SK-N-SH (cell line): ENCODE results near the gene CFAP74. TPM values are rescaled to one million over a fixed set of nuclear protein-coding genes. Genes with fewer than 3 reads are reported as not detected.

Experiments used
- CTCF ChIA-PET: fragments of 300-600, 350-600 bp; formaldehyde crosslinking; extraction: SDS; loops from one replicate; lab custom pipeline; 2021; lab: Yijun Ruan, JAX
- POLR2A ChIA-PET: fragments of 350-600 bp; sonication (Branson Sonifier 250); formaldehyde crosslinking; extraction: SDS; loops from one replicate; lab custom pipeline; 2020; ENCODE audit warnings: antibody characterized with exemption, inconsistent platforms; lab: Yijun Ruan, JAX
- DNase-seq: peaks from one replicate; pipeline ENCODE4 v3.0.0; 2012
- H2AFZ ChIP-seq: fragments of 200-600 bp; sonication (generic); 2 replicates; pipeline ENCODE4 v1.8.1; 2016; ENCODE audit warnings: antibody characterized with exemption, mild to moderate bottlenecking, low read depth
- H3F3A ChIP-seq: fragments of 200-600 bp; sonication (generic); replicated peaks from 2 replicates; pipeline ENCODE3; 2016; ENCODE audit warnings: antibody characterized with exemption, mild to moderate bottlenecking; ENCODE audit not compliant: insufficient read depth
- H3K27ac ChIP-seq, 2 experiments: fragments of 200-500 bp in 1 of 2; fragments of 200-600 bp in 1 of 2; sonication (Bioruptor generic) in 1 of 2; sonication (generic), shearing (Covaris generic) in 1 of 2; 2 replicates each; pipeline versions ENCODE4 v1.5.1 to v1.6.1; 2014 to 2016; ENCODE audit warnings: low read depth in 2 of 2, inconsistent platforms in 1 of 2, low read length in 1 of 2, mild to moderate bottlenecking in 1 of 2, mixed read lengths in 1 of 2
- H3K27me3 ChIP-seq: fragments of 200-600 bp; sonication (generic), shearing (Covaris generic); 2 replicates; pipeline ENCODE4 v1.6.1; 2016; ENCODE audit warnings: mixed run types; ENCODE audit not compliant: insufficient read depth
- H3K36me3 ChIP-seq, 2 experiments: fragments of 200-500 bp in 1 of 2; fragments of 200-600 bp in 1 of 2; sonication (Bioruptor generic) in 1 of 2; sonication (generic) in 1 of 2; replicated peaks in 1 of 2; 2 replicates each; pipeline versions ENCODE3 to v1.5.1; 2014 to 2016; ENCODE audit warnings: low read length in 1 of 2, mild to moderate bottlenecking in 1 of 2; ENCODE audit not compliant: insufficient read depth in 2 of 2, control insufficient read depth in 1 of 2
- H3K4me1 ChIP-seq, 2 experiments: fragments of 200-500 bp in 1 of 2; fragments of 200-600 bp in 1 of 2; sonication (Bioruptor generic) in 1 of 2; sonication (generic), shearing (Covaris generic) in 1 of 2; 2 replicates each; pipeline versions ENCODE4 v1.5.1 to v1.6.1; 2014 to 2016; ENCODE audit warnings: low read depth in 1 of 2, low read length in 1 of 2, mixed run types in 1 of 2; ENCODE audit not compliant: insufficient read depth in 2 of 2, control insufficient read depth in 1 of 2
- H3K4me2 ChIP-seq: fragments of 200-600 bp; sonication (generic), shearing (Covaris generic); 2 replicates; pipeline ENCODE4 v1.6.1; 2017; ENCODE audit warnings: mixed run types
- H3K4me3 ChIP-seq, 2 experiments: fragments of 200-500 bp in 1 of 2; fragments of 200-600 bp in 1 of 2; sonication (Bioruptor generic) in 1 of 2; sonication (generic), shearing (Covaris generic) in 1 of 2; 2 replicates each; pipeline versions ENCODE4 v1.5.1 to v1.8.1; 2014 to 2016; ENCODE audit warnings: low read depth in 2 of 2, inconsistent platforms in 1 of 2, low read length in 1 of 2, mild to moderate bottlenecking in 1 of 2, mixed read lengths in 1 of 2, moderate library complexity in 1 of 2
- H3K79me2 ChIP-seq: fragments of 200-600 bp; sonication (generic); 2 replicates; pipeline ENCODE4 v1.8.1; 2017; ENCODE audit warnings: mild to moderate bottlenecking; ENCODE audit not compliant: insufficient read depth
- H3K9ac ChIP-seq: fragments of 200-600 bp; sonication (generic); 2 replicates; pipeline ENCODE4 v1.6.1; 2017; ENCODE audit warnings: mixed run types
- H3K9me2 ChIP-seq: fragments of 200-600 bp; sonication (generic); 2 replicates; pipeline ENCODE4 v1.6.1; 2017; ENCODE audit warnings: mixed run types
- H3K9me3 ChIP-seq: fragments of 200-600 bp; sonication (generic); 2 replicates; pipeline ENCODE4 v1.6.1; 2017; ENCODE audit warnings: mixed run types, mild to moderate bottlenecking, moderate library complexity
- H4K20me1 ChIP-seq: fragments of 200-600 bp; sonication (generic); 2 replicates; pipeline ENCODE4 v1.6.1; 2017; ENCODE audit warnings: mild to moderate bottlenecking, mixed run types; ENCODE audit not compliant: insufficient read depth
- CHD2 ChIP-seq: fragments of 150-350 bp; IDR thresholded peaks from 2 replicates; pipeline ENCODE4 v1.6.1; 2018; ENCODE audit warnings: low read length; ENCODE audit not compliant: partially characterized antibody
- FOSL2 ChIP-seq: IDR thresholded peaks from 2 replicates; pipeline ENCODE4 v1.4.0; 2012; ENCODE audit warnings: low read depth, mild to moderate bottlenecking, moderate library complexity, borderline replicate concordance
- FOXM1 ChIP-seq: IDR thresholded peaks from 2 replicates; pipeline ENCODE4 v1.4.0; 2012; ENCODE audit warnings: low read depth, mild to moderate bottlenecking
- GATA2 ChIP-seq: sonication (generic); formaldehyde crosslinking; IDR thresholded peaks from 2 replicates; pipeline ENCODE4 v1.5.0; 2020; ENCODE audit warnings: mild to moderate bottlenecking, missing genetic modification reagents
- JUND ChIP-seq: IDR thresholded peaks from 2 replicates; pipeline ENCODE4 v1.4.0; 2012
- MXI1 ChIP-seq: IDR thresholded peaks from 2 replicates; pipeline ENCODE4 v1.6.1; 2012; ENCODE audit warnings: mild to moderate bottlenecking, low read depth, low read length, improper control_type of control experiment
- NRF1 ChIP-seq: IDR thresholded peaks from 2 replicates; pipeline ENCODE4 v1.6.1; 2012; ENCODE audit warnings: low read depth, mild to moderate bottlenecking, low read length
- RFX5 ChIP-seq: IDR thresholded peaks from 2 replicates; pipeline ENCODE4 v1.6.1; 2012; ENCODE audit warnings: mild to moderate bottlenecking, improper control_type of control experiment, low read length
- RXRA ChIP-seq: IDR thresholded peaks from 2 replicates; pipeline ENCODE4 v1.4.0; 2012; ENCODE audit warnings: low read depth, mild to moderate bottlenecking, borderline replicate concordance
- SIN3A ChIP-seq: IDR thresholded peaks from 2 replicates; pipeline ENCODE4 v1.6.1; 2012; ENCODE audit warnings: low read depth, mild to moderate bottlenecking, low read length, moderate library complexity, borderline replicate concordance
- TCF12 ChIP-seq: IDR thresholded peaks from 2 replicates; pipeline ENCODE4 v1.4.0; 2012
- WGBS: methylation state at CpG from one replicate; pipeline ENCODE4 v1.1.6; 2017; ENCODE audit warnings: low lambda C conversion rate; 5-methylcytosine and 5-hydroxymethylcytosine counted together
- polyA plus RNA-seq, 3 experiments: library from polyadenylated mRNA; depleted of rRNA; stranded (reverse); fragments of >200 nt; gene quantifications; 2 replicates each; pipeline ENCODE4 v1.2.3, GENCODE V29; 2012
- TF ChIP-seq, protein P1 (sequence below): fragments of 200-600 bp; sonication (generic); IDR thresholded peaks from 2 replicates; pipeline ENCODE4 v1.6.1; 2017; ENCODE audit warnings: antibody characterized with exemption, mild to moderate bottlenecking, moderate library complexity
- TF ChIP-seq, protein P2 (sequence below): fragments of 150-350 bp; IDR thresholded peaks from 2 replicates; pipeline ENCODE4 v1.6.1; 2017; ENCODE audit warnings: antibody characterized with exemption, low read length, low read depth, borderline replicate concordance
- TF ChIP-seq, protein P3 (sequence below): IDR thresholded peaks from 2 replicates; pipeline ENCODE4 v1.4.0; 2012; ENCODE audit warnings: low read depth, borderline replicate concordance
- TF ChIP-seq, protein P4 (sequence below): IDR thresholded peaks from 2 replicates; pipeline ENCODE4; 2012
- TF ChIP-seq, protein P5 (sequence below): fragments of 150-350 bp; IDR thresholded peaks from 2 replicates; pipeline ENCODE4 v1.6.1; 2016; ENCODE audit warnings: mild to moderate bottlenecking, low read depth, low read length

Gene CFAP74
- polyA plus RNA-seq, 1 of the 3 experiments (the other 2 are of a cell fraction) = not detected

DNA sequence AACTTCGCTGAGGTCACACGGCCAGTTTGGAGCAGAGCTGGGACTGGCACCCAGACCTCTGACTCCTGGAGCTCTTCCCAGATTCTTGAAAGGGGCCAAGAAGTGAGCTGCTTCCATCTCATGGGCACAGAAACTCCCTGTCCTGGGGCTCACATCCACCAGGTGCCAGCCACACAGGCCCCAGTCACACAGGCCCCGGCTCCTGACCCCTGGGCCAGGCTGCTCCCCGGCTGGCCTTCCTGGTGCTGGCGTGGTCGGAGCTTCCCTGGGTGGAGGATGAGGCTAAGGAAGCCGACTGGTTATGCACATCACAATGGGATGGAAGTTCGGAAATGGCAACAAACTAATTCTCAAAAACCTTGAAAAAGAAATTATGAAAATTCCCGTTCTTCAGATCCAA, 12.5 kb upstream of the CFAP74 start (continued):
- TF ChIP-seq, protein P1, sequence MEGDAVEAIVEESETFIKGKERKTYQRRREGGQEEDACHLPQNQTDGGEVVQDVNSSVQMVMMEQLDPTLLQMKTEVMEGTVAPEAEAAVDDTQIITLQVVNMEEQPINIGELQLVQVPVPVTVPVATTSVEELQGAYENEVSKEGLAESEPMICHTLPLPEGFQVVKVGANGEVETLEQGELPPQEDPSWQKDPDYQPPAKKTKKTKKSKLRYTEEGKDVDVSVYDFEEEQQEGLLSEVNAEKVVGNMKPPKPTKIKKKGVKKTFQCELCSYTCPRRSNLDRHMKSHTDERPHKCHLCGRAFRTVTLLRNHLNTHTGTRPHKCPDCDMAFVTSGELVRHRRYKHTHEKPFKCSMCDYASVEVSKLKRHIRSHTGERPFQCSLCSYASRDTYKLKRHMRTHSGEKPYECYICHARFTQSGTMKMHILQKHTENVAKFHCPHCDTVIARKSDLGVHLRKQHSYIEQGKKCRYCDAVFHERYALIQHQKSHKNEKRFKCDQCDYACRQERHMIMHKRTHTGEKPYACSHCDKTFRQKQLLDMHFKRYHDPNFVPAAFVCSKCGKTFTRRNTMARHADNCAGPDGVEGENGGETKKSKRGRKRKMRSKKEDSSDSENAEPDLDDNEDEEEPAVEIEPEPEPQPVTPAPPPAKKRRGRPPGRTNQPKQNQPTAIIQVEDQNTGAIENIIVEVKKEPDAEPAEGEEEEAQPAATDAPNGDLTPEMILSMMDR = no peak
- no peak for TF ChIP-seq RFX5
- no peak for TF ChIP-seq TCF12

DNA sequence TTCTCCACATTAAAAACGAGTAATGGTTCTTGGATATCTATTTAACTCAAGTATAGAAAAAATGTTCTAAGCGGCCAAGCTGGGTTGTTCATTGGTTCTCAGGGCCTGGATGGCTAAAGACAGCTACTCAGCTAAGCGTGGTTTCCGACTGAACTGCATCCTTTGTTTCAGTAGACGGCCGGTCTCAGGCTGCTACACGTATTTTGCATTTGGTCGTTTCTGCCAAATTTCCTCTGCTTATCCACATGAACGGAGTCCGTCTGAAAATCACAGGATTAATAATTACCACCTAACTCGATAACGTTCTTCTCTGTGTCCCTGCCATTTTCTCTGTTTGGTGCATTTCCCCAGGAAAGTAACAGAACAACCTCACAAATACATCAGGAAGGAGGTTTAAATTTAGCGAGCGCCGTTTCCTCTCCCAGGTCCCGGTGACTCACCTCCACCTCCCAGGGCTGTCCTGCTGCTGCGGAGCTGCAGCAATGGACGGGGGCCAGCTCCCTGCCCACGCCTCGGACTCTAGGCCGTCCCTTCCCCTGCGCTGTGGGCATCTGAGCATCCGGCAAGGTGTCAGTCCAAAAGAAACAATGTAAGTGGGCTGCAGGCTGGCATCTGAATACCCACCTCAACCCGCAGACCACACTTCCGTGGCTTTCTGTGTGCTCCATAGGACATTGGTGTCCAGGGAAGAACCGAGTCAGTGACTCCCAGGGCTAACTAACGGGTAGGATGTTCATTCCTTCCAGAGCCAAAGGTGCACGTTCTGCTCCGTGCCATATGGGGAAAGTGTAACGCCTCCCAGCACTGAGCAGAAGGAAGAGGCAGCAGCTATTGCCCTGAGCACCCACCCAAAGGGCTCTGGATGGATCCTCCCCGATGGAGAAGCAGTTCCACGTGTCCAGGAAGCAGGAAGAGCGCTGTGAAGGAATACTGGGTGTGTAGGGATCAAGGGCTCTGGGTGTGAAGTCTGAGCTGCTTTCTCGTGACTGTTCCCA, 11.5 kb upstream of the CFAP74 start:
- H3K36me3 ChIP-seq = no peaks in the 10 kb centered on the region
- WGBS = 59% methylated on average over 27 of the region's 34 CpGs
- DNase-seq = no peak
- H3K4me2 ChIP-seq = no peak overlapping the region
- no peak overlapping the region for H3K27ac ChIP-seq
- H3K9me3 ChIP-seq = no peaks in the 10 kb centered on the region
- CTCF ChIA-PET = interaction anchor here (1.3 to 3.1 kb wide), 4 partner anchors 11 to 71 kb away, joined by 3 to 16 read pairs (median 8); no protein-coding TSS in a partner anchor
- H4K20me1 ChIP-seq = no peaks in the 10 kb centered on the region
- H3K4me1 ChIP-seq = no peaks in the 10 kb centered on the region; a peak in 1 of 4 replicates
- H3F3A ChIP-seq = no peaks in the 10 kb centered on the region
- POLR2A ChIA-PET = no interaction called here
- H3K27me3 ChIP-seq = peaks cover 17% of the 10 kb centered on the region; the same call in 1 of the 2 replicates
- no peak overlapping the region for H2AFZ ChIP-seq
- TF ChIP-seq JUND (no peak), CHD2 (no peak), MXI1 (no peak), FOSL2 (no peak)
- H3K79me2 ChIP-seq = no peaks in the 10 kb centered on the region
- H3K9me2 ChIP-seq = no peaks in the 10 kb centered on the region
- no peak overlapping the region for H3K4me3 ChIP-seq
- H3K9ac ChIP-seq = no peak overlapping the region

DNA sequence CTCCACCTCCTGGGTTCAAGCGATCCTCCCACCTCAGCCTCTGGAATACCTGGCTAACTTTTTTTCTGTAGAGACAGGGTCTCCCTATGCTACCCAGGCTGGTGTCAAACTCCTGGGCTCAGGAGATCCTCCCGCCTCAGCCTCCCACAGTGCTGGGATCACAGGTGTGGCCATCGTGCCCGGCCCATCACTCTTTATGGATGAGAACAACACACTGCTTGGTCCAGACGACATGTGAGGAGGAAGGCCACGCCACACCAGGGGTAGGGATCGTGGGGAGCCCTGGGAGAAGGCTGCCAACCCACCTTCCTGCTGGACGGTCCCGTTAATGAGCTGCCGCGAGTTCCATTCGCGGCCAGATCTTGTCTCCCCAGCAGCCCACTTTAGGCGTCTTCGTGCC, 10.6 kb upstream of the CFAP74 start:
- Histone ChIP-seq H3K36me3 (no peaks in the 10 kb centered on the region), H3K27ac (no peak overlapping the region), H2AFZ (no peak overlapping the region), H3K9ac (no peak overlapping the region), H3K9me2 (no peaks in the 10 kb centered on the region), H3K27me3 (0 out of 2 replicates have a peak, but pooled peaks cover 12% of the 10 kb centered on the region), H3K4me3 (no peak overlapping the region), H3K79me2 (no peaks in the 10 kb centered on the region), H3F3A (no peaks in the 10 kb centered on the region), H4K20me1 (no peaks in the 10 kb centered on the region), H3K9me3 (no peaks in the 10 kb centered on the region), H3K4me2 (no peak overlapping the region), H3K4me1 (no peaks in the 10 kb centered on the region; a peak in 1 of 4 replicates)
- CTCF ChIA-PET = interaction anchor here (1.3 to 3.1 kb wide), 3 partner anchors 12 to 54 kb away, joined by 3 to 12 read pairs (median 8); no protein-coding TSS in a partner anchor
- WGBS = 69% methylated on average over 14 of the region's 15 CpGs
- no peak for TF ChIP-seq CHD2
- no peak for TF ChIP-seq NRF1
- no peak for TF ChIP-seq FOXM1
- no peak for TF ChIP-seq SIN3A
- TF ChIP-seq, protein P2, sequence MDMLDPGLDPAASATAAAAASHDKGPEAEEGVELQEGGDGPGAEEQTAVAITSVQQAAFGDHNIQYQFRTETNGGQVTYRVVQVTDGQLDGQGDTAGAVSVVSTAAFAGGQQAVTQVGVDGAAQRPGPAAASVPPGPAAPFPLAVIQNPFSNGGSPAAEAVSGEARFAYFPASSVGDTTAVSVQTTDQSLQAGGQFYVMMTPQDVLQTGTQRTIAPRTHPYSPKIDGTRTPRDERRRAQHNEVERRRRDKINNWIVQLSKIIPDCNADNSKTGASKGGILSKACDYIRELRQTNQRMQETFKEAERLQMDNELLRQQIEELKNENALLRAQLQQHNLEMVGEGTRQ = no peak
- TF ChIP-seq, protein P3, sequence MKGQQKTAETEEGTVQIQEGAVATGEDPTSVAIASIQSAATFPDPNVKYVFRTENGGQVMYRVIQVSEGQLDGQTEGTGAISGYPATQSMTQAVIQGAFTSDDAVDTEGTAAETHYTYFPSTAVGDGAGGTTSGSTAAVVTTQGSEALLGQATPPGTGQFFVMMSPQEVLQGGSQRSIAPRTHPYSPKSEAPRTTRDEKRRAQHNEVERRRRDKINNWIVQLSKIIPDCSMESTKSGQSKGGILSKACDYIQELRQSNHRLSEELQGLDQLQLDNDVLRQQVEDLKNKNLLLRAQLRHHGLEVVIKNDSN = no peak
- TF ChIP-seq GATA2 (CRISPR knock-in tag) = no peak
- TF ChIP-seq, protein P4, sequence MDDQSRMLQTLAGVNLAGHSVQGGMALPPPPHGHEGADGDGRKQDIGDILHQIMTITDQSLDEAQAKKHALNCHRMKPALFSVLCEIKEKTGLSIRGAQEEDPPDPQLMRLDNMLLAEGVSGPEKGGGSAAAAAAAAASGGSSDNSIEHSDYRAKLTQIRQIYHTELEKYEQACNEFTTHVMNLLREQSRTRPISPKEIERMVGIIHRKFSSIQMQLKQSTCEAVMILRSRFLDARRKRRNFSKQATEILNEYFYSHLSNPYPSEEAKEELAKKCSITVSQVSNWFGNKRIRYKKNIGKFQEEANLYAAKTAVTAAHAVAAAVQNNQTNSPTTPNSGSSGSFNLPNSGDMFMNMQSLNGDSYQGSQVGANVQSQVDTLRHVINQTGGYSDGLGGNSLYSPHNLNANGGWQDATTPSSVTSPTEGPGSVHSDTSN = no peak
- TF ChIP-seq FOSL2 = no peak
- TF ChIP-seq, protein P5, sequence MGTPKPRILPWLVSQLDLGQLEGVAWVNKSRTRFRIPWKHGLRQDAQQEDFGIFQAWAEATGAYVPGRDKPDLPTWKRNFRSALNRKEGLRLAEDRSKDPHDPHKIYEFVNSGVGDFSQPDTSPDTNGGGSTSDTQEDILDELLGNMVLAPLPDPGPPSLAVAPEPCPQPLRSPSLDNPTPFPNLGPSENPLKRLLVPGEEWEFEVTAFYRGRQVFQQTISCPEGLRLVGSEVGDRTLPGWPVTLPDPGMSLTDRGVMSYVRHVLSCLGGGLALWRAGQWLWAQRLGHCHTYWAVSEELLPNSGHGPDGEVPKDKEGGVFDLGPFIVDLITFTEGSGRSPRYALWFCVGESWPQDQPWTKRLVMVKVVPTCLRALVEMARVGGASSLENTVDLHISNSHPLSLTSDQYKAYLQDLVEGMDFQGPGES = no peak
- TF ChIP-seq TCF12 = no peak
- no peak for TF ChIP-seq RXRA
- POLR2A ChIA-PET = no interaction called here
- no peak for DNase-seq
